OCI-LY7 (cell line): Measurements from ENCODE around the gene DMRTB1. TPM values are rescaled to one million over a fixed set of nuclear protein-coding genes. Genes with fewer than 3 reads are reported as not detected.

Source experiments
- BruUV-seq: library from RNA; stranded (reverse); fragments of 400-500 nt; replicated peaks from 2 replicates; lab custom pipeline; 2021; lab: Mats Ljungman, UMichigan
- CTCF ChIA-PET: fragments of 300-600 bp; sonication (Branson Sonifier 250); formaldehyde crosslinking; loops from one replicate; lab custom pipeline; 2022; ENCODE audit warnings: antibody characterized with exemption; ENCODE audit not compliant: unreplicated experiment; lab: Charles Lee
- POLR2A ChIA-PET: fragments of 300-600 bp; sonication (Branson Sonifier 250); formaldehyde crosslinking; loops from one replicate; lab custom pipeline; 2022; ENCODE audit warnings: antibody characterized with exemption; lab: Charles Lee
- DNase-seq: peaks from one replicate; pipeline ENCODE4 v3.0.0-alpha.2; 2015; ENCODE audit warnings: low spot score
- H2AFZ ChIP-seq: fragments of 200-600 bp; sonication (generic), shearing (Covaris generic); 2 replicates; pipeline ENCODE4 v1.6.1; 2014; ENCODE audit warnings: mild to moderate bottlenecking, antibody characterized with exemption, low read length, moderate library complexity
- H3K27ac ChIP-seq: fragments of 200-600 bp; sonication (generic); 2 replicates; pipeline ENCODE4 v1.5.1; 2014; ENCODE audit warnings: mixed run types, low read depth, mild to moderate bottlenecking, moderate library complexity, low read length, inconsistent platforms; ENCODE audit not compliant: poor library complexity, severe bottlenecking
- H3K36me3 ChIP-seq: fragments of 200-600 bp; sonication (generic); 2 replicates; pipeline ENCODE4 v1.6.1; 2014; ENCODE audit warnings: mild to moderate bottlenecking, antibody characterized with exemption, low read length, moderate library complexity, mixed read lengths; ENCODE audit not compliant: insufficient read depth
- H3K4me1 ChIP-seq: fragments of 200-600 bp; sonication (generic); 2 replicates; pipeline ENCODE4 v1.5.1; 2014; ENCODE audit warnings: mild to moderate bottlenecking, low read length; ENCODE audit not compliant: insufficient read depth, poor library complexity, severe bottlenecking
- H3K4me2 ChIP-seq: fragments of 200-600 bp; sonication (generic); 2 replicates; pipeline ENCODE4 v1.6.1; 2014; ENCODE audit warnings: mild to moderate bottlenecking, low read length
- H3K4me3 ChIP-seq: fragments of 200-600 bp; sonication (generic); 2 replicates; pipeline ENCODE4 v1.5.1; 2014; ENCODE audit warnings: mild to moderate bottlenecking, low read depth, low read length; ENCODE audit not compliant: poor library complexity, severe bottlenecking
- H3K79me2 ChIP-seq: fragments of 200-600 bp; sonication (generic); 2 replicates; pipeline ENCODE4 v1.6.1; 2016; ENCODE audit warnings: low read depth, mild to moderate bottlenecking, low read length, moderate library complexity, mixed read lengths; ENCODE audit not compliant: insufficient read depth
- H3K9me2 ChIP-seq: fragments of 200-600 bp; sonication (generic); 2 replicates; pipeline ENCODE4 v1.6.1; 2016; ENCODE audit warnings: mild to moderate bottlenecking, low read length, mixed read lengths; ENCODE audit not compliant: insufficient read depth
- H3K9me3 ChIP-seq: fragments of 200-600 bp; sonication (generic); 2 replicates; pipeline ENCODE4 v1.6.1; 2014; ENCODE audit warnings: mild to moderate bottlenecking, mixed run types, low read length, mixed read lengths
- H4K20me1 ChIP-seq: fragments of 200-600 bp; sonication (generic); 2 replicates; pipeline ENCODE4 v1.6.1; 2014; ENCODE audit warnings: mild to moderate bottlenecking, antibody characterized with exemption, low read length, moderate library complexity, mixed read lengths; ENCODE audit not compliant: insufficient read depth
- EZH2phosphoT487 ChIP-seq: fragments of 200-600 bp; sonication (generic); IDR thresholded peaks from 2 replicates; pipeline ENCODE4 v1.6.1; 2018; ENCODE audit warnings: low read depth, borderline replicate concordance, mild to moderate bottlenecking, mixed run types, antibody characterized with exemption, low read length, moderate library complexity, mixed read lengths
- intact Hi-C: fragments of 100-400 bp; cut with micrococcal nuclease; formaldehyde crosslinking; loops from one replicate; pipeline ENCODE4 v1.10.0; 2022; ENCODE audit not compliant: unreplicated experiment
- total RNA-seq, 2 experiments: library from RNA; depleted of rRNA in 1 of 2; stranded (reverse); fragments of >200 nt in 1 of 2; shearing (Covaris generic) in 1 of 2; gene quantifications; 2 replicates each; pipeline ENCODE4 v1.2.3, GENCODE V29; 2014 to 2022
- TF ChIP-seq, protein P1 (sequence below): fragments of 200-600 bp; sonication (generic); conservative IDR thresholded peaks from 2 replicates; pipeline ENCODE4 v1.5.1; 2014; ENCODE audit warnings: mild to moderate bottlenecking, antibody characterized with exemption, low read length, moderate library complexity, mixed read lengths

DMRTB1 gene
- total RNA-seq, 2 experiments from 2014 or later = not detected

DNA sequence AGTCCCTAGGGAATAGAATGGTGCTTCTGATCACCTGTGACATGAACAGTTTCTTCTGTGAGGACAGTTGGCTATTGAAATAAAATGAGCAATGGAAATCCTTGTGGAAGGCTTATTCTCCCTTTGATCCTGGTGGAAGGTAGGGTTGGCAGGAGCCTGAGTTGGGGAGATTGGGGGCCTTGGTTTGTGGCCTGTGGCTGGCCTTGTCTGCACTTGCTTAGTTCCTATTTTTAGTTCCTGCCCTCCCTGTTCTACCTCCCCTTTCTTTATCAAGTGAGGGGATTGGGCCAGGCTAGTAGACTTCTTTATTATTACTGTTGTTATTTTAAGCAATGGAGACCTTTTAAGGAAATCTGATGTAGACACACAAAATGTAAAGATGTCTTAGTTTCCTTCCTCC lies 8.2 kb downstream of the DMRTB1 start:
- CTCF ChIA-PET = no interaction called here
- TF ChIP-seq, protein P1, sequence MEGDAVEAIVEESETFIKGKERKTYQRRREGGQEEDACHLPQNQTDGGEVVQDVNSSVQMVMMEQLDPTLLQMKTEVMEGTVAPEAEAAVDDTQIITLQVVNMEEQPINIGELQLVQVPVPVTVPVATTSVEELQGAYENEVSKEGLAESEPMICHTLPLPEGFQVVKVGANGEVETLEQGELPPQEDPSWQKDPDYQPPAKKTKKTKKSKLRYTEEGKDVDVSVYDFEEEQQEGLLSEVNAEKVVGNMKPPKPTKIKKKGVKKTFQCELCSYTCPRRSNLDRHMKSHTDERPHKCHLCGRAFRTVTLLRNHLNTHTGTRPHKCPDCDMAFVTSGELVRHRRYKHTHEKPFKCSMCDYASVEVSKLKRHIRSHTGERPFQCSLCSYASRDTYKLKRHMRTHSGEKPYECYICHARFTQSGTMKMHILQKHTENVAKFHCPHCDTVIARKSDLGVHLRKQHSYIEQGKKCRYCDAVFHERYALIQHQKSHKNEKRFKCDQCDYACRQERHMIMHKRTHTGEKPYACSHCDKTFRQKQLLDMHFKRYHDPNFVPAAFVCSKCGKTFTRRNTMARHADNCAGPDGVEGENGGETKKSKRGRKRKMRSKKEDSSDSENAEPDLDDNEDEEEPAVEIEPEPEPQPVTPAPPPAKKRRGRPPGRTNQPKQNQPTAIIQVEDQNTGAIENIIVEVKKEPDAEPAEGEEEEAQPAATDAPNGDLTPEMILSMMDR = no peak
- TF ChIP-seq EZH2phosphoT487 = no peak
- no peaks in the 10 kb centered on the region for H3K9me3 ChIP-seq
- H3K4me3 ChIP-seq = no peak overlapping the region
- DNase-seq = no peak
- no peaks in the 10 kb centered on the region for H3K4me1 ChIP-seq
- POLR2A ChIA-PET = no interaction called here
- no peak overlapping the region for H3K27ac ChIP-seq
- no peak overlapping the region for H3K4me2 ChIP-seq
- no peaks in the 10 kb centered on the region for H4K20me1 ChIP-seq
- H3K79me2 ChIP-seq = no peaks in the 10 kb centered on the region
- no TSS peak for BruUV-seq
- no peaks in the 10 kb centered on the region for H3K9me2 ChIP-seq
- intact Hi-C loops = no loop called here
- H3K36me3 ChIP-seq = no peaks in the 10 kb centered on the region
- H2AFZ ChIP-seq = no peak overlapping the region

DNA sequence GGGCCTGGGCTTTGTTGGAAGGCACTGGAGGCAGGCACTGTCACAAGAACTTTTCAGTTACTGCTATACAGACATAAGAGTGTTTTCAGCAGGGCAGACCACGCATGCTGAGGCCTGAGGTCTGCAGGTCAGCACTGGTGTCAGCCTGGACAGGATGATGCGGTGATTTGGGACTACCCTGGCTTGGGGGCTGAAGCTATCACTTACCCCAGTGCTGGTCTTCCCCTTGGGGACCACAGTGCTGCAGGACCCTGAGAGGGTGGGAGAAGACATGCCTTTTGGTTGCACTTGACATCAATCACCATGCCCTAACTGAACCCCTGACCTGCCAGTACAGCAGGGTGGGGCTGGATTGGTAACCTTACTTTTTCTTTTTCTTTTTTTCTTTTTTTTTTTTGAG lies 9.2 kb downstream of the DMRTB1 start:
- no peaks in the 10 kb centered on the region for H4K20me1 ChIP-seq
- no peaks in the 10 kb centered on the region for H3K9me3 ChIP-seq
- H3K4me1 ChIP-seq = no peaks in the 10 kb centered on the region
- no peaks in the 10 kb centered on the region for H3K9me2 ChIP-seq
- H3K27ac ChIP-seq = no peak overlapping the region
- H3K79me2 ChIP-seq = no peaks in the 10 kb centered on the region
- no peak for DNase-seq
- no TSS peak for BruUV-seq
- H3K36me3 ChIP-seq = no peaks in the 10 kb centered on the region
- H3K4me3 ChIP-seq = no peak overlapping the region
- TF ChIP-seq, protein P1 = no peak
- TF ChIP-seq EZH2phosphoT487 = no peak
- ChIA-PET POLR2A (interaction anchor here (0.6 kb wide), 1 partner anchor 526 kb away, joined by 3 read pairs; no protein-coding TSS in a partner anchor), CTCF (no interaction called here)
- no peak overlapping the region for H2AFZ ChIP-seq
- intact Hi-C loops = no loop called here
- no peak overlapping the region for H3K4me2 ChIP-seq

DNA sequence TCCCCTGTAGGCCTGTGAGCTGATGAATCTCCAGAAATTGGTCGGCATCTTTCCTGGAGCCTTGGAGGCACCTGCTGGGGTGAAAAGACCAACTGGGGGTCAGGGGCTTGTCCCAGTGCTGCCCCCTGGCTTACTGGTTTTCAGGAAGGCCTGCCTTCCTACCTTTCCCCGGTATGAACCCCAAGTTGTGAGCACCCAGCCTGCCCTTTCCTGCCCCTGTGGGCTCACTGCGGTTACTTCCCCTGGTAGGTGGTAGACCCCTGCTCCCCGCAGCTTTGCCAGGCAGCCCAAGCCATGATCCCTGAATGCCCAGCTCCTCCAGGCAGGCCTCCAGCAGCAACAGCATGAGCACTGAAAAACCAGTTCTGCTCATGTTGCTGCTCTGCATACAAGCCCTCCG lies 10.2 kb downstream of the DMRTB1 start:
- H3K4me3 ChIP-seq = no peak overlapping the region
- no peak overlapping the region for H3K27ac ChIP-seq
- no peaks in the 10 kb centered on the region for H3K36me3 ChIP-seq
- ChIA-PET POLR2A (no interaction called here), CTCF (no interaction called here)
- no peaks in the 10 kb centered on the region for H4K20me1 ChIP-seq
- BruUV-seq = no TSS peak
- no peaks in the 10 kb centered on the region for H3K4me1 ChIP-seq
- no peaks in the 10 kb centered on the region for H3K9me3 ChIP-seq
- no peak overlapping the region for H2AFZ ChIP-seq
- intact Hi-C loops = no loop called here
- no peaks in the 10 kb centered on the region for H3K79me2 ChIP-seq
- H3K9me2 ChIP-seq = no peaks in the 10 kb centered on the region
- DNase-seq = no peak
- TF ChIP-seq, protein P1 = no peak
- TF ChIP-seq EZH2phosphoT487 = no peak
- no peak overlapping the region for H3K4me2 ChIP-seq
